ENCODE data around the gene ZNF746. TPM values are rescaled to one million over a fixed set of nuclear protein-coding genes. Genes with fewer than 3 reads are reported as not detected.

ZNF746 gene
- total and polyA plus RNA-seq, 2 of the 13 experiments (the other 11 are each of a cell fraction or from before 2014, with no cell fraction given), result 3.8 to 8.1 TPM

GRCh38 chr7:149497467-149498261 is at the start of gene ZNF746 (continued):
- TF ChIP-seq SP1 (IDR thresholded peaks at IDR 0.05) (no peak), SP1 (CRISPR knock-in tag; IDR thresholded peaks at IDR 0.05) (0 out of 2 replicates have a peak, but pooled peaks have one; percentile 25), ZNF75D (CRISPR knock-in tag; IDR thresholded peaks at IDR 0.05; ENCODE audit: borderline replicate concordance) (no peak), ZNF354B (CRISPR knock-in tag; IDR thresholded peaks at IDR 0.05) (no peak), ZNF136 (CRISPR knock-in tag; IDR thresholded peaks at IDR 0.05; ENCODE audit: low read depth) (no peak), SP2 (CRISPR knock-in tag; IDR thresholded peaks at IDR 0.05) (no peak), ZNF138 (CRISPR knock-in tag; IDR thresholded peaks at IDR 0.05; ENCODE audit: low read depth) (no peak), MAFG (CRISPR knock-in tag; IDR thresholded peaks at IDR 0.05) (no peak), ZFY (CRISPR knock-in tag; IDR thresholded peaks at IDR 0.05) (peak; percentile 83; the same call in 1 of the 2 replicates), ZNF772 (CRISPR knock-in tag; IDR thresholded peaks at IDR 0.05) (no peak), ZNF691 (CRISPR knock-in tag; IDR thresholded peaks at IDR 0.05; ENCODE audit: borderline replicate concordance, low read depth) (0 out of 2 replicates have a peak, but pooled peaks have one; percentile 26), NR0B2 (CRISPR knock-in tag; IDR thresholded peaks at IDR 0.05) (peak; percentile 46; the same call in 1 of the 2 replicates), ZNF496 (CRISPR knock-in tag; IDR thresholded peaks at IDR 0.05; ENCODE audit: insufficient replicate concordance) (no peak), GATAD1 (CRISPR knock-in tag; IDR thresholded peaks at IDR 0.05) (peak; percentile 66), EED (CRISPR knock-in tag; IDR thresholded peaks at IDR 0.05) (no peak), SRF (IDR thresholded peaks at IDR 0.05; ENCODE audit: low read depth, low read length) (no peak), ZNF713 (CRISPR knock-in tag; IDR thresholded peaks at IDR 0.05) (no peak), ZMYM2 (CRISPR knock-in tag; IDR thresholded peaks at IDR 0.05) (no peak), FOXA1 (IDR thresholded peaks at IDR 0.05) (no peak), FOXA1 (CRISPR knock-in tag; IDR thresholded peaks at IDR 0.05) (no peak), HDAC6 (IDR thresholded peaks at IDR 0.05; ENCODE audit: low read depth, low read length) (no peak)
- TF ChIP-seq, protein P1, sequence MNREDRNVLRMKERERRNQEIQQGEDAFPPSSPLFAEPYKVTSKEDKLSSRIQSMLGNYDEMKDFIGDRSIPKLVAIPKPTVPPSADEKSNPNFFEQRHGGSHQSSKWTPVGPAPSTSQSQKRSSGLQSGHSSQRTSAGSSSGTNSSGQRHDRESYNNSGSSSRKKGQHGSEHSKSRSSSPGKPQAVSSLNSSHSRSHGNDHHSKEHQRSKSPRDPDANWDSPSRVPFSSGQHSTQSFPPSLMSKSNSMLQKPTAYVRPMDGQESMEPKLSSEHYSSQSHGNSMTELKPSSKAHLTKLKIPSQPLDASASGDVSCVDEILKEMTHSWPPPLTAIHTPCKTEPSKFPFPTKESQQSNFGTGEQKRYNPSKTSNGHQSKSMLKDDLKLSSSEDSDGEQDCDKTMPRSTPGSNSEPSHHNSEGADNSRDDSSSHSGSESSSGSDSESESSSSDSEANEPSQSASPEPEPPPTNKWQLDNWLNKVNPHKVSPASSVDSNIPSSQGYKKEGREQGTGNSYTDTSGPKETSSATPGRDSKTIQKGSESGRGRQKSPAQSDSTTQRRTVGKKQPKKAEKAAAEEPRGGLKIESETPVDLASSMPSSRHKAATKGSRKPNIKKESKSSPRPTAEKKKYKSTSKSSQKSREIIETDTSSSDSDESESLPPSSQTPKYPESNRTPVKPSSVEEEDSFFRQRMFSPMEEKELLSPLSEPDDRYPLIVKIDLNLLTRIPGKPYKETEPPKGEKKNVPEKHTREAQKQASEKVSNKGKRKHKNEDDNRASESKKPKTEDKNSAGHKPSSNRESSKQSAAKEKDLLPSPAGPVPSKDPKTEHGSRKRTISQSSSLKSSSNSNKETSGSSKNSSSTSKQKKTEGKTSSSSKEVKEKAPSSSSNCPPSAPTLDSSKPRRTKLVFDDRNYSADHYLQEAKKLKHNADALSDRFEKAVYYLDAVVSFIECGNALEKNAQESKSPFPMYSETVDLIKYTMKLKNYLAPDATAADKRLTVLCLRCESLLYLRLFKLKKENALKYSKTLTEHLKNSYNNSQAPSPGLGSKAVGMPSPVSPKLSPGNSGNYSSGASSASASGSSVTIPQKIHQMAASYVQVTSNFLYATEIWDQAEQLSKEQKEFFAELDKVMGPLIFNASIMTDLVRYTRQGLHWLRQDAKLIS (CRISPR knock-in tag; IDR thresholded peaks at IDR 0.05), result no peak
- TF ChIP-seq, protein P2, sequence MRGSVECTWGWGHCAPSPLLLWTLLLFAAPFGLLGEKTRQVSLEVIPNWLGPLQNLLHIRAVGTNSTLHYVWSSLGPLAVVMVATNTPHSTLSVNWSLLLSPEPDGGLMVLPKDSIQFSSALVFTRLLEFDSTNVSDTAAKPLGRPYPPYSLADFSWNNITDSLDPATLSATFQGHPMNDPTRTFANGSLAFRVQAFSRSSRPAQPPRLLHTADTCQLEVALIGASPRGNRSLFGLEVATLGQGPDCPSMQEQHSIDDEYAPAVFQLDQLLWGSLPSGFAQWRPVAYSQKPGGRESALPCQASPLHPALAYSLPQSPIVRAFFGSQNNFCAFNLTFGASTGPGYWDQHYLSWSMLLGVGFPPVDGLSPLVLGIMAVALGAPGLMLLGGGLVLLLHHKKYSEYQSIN (CRISPR knock-in tag; IDR thresholded peaks at IDR 0.05; ENCODE audit: borderline replicate concordance), result no peak
- TF ChIP-seq, protein P3, sequence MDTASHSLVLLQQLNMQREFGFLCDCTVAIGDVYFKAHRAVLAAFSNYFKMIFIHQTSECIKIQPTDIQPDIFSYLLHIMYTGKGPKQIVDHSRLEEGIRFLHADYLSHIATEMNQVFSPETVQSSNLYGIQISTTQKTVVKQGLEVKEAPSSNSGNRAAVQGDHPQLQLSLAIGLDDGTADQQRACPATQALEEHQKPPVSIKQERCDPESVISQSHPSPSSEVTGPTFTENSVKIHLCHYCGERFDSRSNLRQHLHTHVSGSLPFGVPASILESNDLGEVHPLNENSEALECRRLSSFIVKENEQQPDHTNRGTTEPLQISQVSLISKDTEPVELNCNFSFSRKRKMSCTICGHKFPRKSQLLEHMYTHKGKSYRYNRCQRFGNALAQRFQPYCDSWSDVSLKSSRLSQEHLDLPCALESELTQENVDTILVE (CRISPR knock-in tag; IDR thresholded peaks at IDR 0.05), result no peak
